ENCODE results near the gene ATAD2B.

ATAD2B gene

GRCh38 chr2:23905155-23905554, 21.8 kb downstream of the ATAD2B start:
- no peak for DNase-seq

- no peak for DNase-seq
These were observed 22.2 kb downstream of the ATAD2B start for GRCh38 chr2:23904692-23905091.

GRCh38 chr2:23904215-23904614, 22.7 kb downstream of the ATAD2B start:
- DNase-seq, result no peak

- DNase-seq, result no peak
These were observed 23.9 kb downstream of the ATAD2B start for GRCh38 chr2:23903034-23903433.

- DNase-seq, result no peak
These were observed 24.7 kb downstream of the ATAD2B start for GRCh38 chr2:23901966-23902846.

GRCh38 chr2:23900541-23901322, 26.2 kb downstream of the ATAD2B start:
- DNase-seq, result no peak

GRCh38 chr2:23900133-23900532, 26.8 kb downstream of the ATAD2B start:
- DNase-seq, result no peak

- DNase-seq, result no peak
These were observed 55.7 kb downstream of the ATAD2B start for GRCh38 chr2:23871206-23871605.

GRCh38 chr2:23867449-23867848, 59.5 kb downstream of the ATAD2B start:
- DNase-seq, result no peak

- no peak for DNase-seq
These were observed 64.1 kb downstream of the ATAD2B start for GRCh38 chr2:23862716-23863426.

GRCh38 chr2:23861952-23862351, 65.0 kb downstream of the ATAD2B start:
- no peak for DNase-seq

GRCh38 chr2:23859983-23860382, 66.9 kb downstream of the ATAD2B start:
- no peak for DNase-seq

- no peak for DNase-seq
These were observed 67.7 kb downstream of the ATAD2B start for GRCh38 chr2:23859234-23859633.

- no peak for DNase-seq
These were observed 76.2 kb downstream of the ATAD2B start for GRCh38 chr2:23850564-23851256.

GRCh38 chr2:23844905-23845304, 82.0 kb downstream of the ATAD2B start:
- no peak for DNase-seq

GRCh38 chr2:23843051-23843976, 83.6 kb downstream of the ATAD2B start:
- no peak for DNase-seq

- DNase-seq, result no peak
These were observed 86.9 kb downstream of the ATAD2B start for GRCh38 chr2:23839919-23840578.

GRCh38 chr2:23838996-23839395, 87.9 kb downstream of the ATAD2B start:
- DNase-seq, result no peak

- no peak for DNase-seq
These were observed 88.3 kb downstream of the ATAD2B start for GRCh38 chr2:23838581-23838980.

- no peak for DNase-seq
These were observed 89.1 kb downstream of the ATAD2B start for GRCh38 chr2:23837871-23838270.

GRCh38 chr2:23836971-23837565, 89.9 kb downstream of the ATAD2B start:
- DNase-seq, result no peak
